GM21390 (cell line): ENCODE results near the gene SPARC.

Experiments
- ATAC-seq: cut with Tn5 transposase; IDR thresholded peaks from one replicate; pipeline ENCODE4 v1.9.1; 2021; ENCODE audit not compliant: unreplicated experiment

SPARC gene

DNA sequence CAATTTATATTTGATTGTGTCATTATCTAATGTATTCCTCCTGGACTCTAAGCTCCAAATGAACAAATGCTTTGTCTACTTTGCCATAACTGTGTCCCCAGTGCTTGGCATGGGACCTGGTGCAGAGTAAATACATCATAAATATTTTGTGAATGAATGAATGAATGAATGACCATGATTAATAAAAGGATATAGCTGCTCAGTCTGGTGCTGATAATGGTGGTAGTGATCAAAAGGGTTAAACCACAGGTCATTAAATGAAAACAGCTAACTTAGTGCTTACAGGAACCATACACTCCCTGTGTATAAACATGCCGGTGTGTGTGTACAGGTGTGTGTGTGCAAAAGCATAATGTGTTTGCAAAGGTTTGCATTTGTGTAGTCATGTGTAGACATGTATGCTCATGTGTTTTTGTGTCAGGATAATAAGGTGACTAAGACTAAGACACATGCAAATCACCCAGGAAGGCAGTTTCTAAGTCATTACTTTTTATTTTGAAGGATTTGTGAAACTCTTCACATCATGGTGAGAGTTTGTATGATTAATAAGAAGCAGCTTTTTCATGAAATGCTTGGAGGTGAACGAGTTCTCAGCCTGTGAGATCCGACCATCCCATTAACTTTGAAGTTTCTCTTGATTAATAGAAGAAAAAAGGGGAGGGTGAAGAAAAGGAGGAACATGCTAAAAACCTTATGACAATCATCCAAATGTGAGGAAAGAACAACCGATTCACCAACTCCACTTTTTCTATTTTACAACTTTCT is 24.6 kb downstream of the SPARC start:
- ATAC-seq: peak; percentile 70

DNA sequence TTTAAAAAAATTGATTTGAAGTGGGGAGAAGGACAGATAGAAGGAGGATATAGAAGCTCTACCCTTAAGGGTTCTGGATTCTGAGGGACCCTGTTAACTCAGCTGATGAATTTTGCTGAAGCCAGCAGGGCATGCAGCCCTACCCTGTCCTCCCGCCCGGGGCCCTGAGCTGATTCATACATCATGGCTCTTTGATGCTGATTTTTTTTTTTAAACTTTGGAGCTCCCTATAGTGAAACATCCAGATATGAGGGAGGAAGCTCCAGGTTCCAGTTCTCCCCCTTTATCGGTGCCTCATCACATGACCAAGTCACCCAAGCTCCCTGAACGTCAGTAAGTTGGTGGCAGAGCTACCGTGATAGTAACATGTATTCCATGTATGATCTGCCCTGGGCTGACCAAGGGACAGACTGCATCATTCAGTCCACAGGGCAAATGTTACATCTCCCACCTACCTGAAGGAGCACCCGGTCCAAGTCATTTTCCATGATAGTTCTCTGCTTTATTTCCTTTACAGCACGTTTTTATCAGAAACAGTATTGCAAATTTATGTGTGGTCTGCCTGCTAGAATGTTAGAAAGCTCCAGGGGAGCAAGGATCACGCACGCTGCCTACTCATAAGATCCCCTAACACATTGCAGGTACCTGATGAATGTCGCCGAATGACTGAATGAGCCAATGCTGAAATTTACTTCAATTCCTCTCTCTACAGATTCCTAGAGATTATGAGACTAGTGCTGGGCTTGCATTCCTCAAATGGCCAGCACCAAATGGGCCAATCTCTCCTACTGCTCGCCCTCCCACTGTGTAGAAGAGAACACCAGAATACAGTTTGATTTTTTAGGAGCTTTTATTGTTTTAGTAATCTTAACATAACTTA is 25.9 kb downstream of the SPARC start:
- no peak for ATAC-seq

DNA sequence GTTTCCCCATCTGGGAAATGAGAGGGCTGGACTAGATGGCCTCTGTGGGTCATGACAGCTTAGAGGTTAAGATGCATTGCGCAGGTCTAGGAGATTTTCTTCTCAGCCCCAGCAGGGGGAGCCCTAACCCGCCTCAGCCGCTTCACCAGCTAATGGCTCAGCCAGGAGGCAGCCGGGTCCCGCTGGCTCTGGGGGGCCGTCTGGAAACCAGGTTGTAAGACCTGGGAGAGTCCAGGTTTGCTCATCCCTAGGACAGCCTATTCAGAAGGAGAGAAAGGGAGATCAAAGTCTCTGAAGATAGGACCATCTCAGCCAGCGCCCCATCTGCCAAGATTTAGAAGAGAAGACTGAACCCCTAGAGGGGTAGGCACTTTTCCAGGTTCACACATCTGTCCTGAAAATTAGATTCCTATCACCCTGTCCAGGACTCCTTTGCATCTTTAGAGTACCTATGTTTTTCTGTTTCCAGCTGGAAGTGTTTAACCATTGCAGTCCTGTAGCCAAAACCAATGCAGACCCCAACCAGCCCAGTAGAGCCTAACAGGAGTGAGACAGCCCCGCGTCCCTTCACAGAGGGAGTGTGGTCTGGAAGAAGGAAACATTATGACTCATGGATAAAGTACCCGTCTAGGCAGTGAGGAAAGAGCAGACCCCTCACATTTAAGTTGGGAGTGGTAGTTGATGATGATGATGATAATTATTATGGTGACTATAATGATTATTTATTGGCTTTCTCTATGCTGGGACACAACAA is 27.5 kb downstream of the SPARC start:
- peak; percentile 45 for ATAC-seq

DNA sequence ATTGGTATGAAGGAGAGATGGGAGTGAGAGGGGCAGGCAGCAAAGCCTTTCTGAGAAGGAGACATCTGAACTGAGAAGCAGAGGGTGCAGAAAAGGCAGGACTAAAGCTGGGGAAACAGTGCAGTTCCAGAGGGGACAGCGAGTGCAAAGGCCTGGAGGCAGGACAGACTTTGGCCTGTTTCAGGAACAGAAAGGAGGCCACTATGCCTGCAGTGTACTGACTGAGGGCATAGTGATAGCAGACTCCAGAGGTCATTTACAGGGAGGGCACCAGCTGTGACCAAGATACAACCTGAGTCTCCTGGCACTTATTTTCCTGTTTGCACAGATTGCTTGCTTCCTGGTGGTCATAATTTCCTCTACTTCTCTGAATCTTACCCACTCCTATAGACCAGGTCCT is 29.6 kb downstream of the SPARC start:
- no peak for ATAC-seq

DNA sequence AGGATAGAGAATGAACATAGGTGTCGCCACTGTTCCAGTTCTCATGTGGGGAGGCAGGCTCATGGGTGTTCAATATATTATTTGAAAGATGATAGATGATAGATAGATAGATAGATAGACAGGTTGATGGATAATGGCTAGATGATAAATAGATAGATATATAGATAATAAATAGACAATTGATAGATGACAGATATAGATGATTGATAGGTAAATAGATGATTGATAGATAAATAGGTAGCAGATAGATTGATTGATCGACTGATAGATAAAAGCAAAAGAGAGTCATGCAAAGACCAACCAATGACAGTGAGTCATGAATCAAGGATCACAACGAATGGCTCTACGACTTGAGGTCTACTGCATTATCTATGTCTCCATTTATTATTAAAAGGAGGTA is 30.4 kb downstream of the SPARC start:
- no peak for ATAC-seq

DNA sequence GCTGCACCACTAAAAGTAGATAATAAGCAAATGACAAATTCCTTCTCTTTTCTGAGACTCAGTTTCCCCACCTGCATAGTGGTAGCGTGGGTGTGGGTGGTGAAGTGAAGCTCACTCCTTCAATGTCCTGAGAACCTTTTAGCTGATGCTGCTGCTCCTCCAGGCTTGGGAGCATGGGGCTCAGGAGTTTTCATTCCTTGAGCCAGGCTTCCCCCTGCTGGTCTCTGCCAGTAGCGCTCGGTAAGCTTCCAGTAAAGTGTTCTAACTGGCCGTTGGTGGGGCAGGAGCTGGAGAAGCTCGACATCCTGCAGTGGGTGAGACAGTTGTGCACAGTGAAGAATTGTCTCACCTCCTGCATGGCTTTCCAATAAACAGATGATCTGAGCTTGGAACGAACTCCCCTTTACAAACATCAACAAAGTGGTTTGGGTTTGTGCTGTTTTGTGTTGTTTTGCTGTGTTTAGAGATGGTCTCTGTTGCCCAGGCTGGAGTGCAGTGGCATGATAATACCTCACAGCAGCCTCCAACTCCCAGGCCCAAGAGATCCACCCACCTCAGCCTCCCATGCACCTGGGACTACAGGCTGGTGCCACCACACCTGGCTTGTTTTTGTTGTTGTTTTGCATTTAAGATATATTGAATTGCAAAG is 34.6 kb downstream of the SPARC start:
- peak; percentile 97 for ATAC-seq

DNA sequence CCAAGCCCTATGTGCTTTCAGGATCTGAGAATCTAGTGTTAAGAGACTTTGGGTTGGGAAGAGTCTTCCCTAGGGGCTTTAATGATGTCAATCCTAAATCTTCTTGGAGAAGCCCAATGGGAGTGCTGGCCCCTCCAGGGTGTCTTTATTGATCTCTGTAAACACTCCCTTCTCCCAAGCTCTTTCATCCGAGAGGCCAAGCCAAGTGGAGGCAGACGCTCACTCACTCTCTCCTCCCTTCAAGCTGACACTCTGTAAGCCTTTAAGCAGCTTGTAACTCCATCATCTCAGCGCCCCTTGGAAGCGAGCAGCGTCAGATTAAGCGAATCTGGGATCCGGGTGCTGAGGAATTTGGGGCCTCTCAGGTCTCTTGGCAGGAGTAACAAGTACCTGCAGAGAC is 37.7 kb downstream of the SPARC start:
- ATAC-seq: no peak

DNA sequence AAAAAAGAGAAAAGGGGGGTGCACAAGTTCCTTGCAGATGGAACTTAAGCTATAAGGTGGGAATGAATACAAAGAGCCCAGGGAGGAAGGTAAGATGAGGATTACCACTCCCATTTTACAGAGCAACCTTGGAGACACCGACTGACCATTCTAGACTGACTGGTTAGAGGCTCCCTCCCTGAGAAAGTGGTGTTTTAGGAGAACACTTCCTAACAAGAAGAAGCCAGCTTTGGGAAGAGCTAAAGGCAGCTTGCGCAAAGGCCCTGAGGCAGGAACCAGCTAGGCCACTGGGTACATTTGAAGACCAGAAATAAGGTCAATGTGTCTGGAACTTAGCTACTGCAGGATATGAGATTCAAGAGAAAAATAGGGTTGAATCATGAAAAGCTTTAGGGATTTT is 38.6 kb downstream of the SPARC start:
- ATAC-seq: no peak

DNA sequence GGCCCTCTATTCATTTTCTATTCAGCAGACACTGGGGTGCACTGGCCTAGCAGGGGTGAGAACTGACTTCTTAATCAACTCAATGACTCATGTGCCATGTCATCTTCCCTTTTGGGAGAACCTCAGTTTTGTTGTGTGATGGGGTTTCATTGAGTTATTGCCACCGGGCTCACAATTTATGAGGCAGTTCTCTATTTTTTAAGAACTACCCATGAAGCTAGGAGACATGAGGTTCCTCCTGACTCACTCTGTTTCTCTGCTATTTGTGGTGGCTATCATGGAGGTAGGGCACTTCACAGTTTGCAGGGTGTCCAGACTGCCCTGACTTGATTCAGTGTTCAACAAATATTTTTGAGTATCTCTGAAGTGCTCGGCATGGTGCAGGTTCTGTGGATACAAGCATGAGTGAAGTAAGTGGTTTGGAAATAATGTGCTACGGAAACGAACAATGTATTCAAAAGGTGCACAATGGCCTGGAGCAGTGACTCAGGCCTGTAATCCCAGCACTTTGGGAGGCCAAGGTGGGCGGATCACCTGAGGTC is 39.3 kb downstream of the SPARC start:
- ATAC-seq: no peak

DNA sequence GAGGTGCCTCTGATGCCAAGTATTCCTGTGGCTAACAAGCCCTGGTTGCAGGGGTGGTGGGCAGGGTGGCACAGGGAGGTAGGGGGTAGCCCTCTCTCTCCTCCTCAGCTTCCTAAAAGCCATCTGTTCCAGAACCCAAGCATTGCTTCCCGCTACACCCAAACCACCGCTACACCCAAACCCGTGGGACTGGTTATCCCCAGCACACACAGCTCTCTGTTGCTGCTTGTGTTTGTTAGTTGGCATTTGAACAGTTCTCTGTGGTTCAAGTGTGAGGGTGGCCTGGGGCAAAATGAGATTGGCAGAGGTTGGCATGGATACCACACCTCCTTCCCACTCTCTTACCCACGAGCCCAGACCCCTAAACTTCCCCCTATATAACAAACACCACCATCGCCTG is 40.4 kb downstream of the SPARC start:
- no peak for ATAC-seq

DNA sequence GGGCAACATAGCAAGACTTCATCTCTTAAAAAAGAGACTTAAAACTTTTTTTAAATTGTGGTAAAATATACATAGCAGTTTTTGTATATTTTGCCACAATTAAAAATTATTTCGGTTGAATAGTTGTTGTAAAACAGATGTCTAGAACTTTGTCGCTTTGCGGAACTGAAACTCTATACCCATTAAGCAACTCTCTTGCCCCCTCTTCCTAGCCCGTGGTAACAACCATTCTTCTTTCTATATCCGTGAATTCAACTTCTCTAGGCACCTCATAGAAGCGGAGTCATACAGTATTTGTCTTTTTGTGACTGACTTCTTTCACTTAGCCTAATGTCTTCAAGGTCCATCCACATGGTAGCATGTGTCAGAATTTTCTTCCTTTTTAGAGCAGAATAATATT is 43.3 kb downstream of the SPARC start:
- no peak for ATAC-seq

DNA sequence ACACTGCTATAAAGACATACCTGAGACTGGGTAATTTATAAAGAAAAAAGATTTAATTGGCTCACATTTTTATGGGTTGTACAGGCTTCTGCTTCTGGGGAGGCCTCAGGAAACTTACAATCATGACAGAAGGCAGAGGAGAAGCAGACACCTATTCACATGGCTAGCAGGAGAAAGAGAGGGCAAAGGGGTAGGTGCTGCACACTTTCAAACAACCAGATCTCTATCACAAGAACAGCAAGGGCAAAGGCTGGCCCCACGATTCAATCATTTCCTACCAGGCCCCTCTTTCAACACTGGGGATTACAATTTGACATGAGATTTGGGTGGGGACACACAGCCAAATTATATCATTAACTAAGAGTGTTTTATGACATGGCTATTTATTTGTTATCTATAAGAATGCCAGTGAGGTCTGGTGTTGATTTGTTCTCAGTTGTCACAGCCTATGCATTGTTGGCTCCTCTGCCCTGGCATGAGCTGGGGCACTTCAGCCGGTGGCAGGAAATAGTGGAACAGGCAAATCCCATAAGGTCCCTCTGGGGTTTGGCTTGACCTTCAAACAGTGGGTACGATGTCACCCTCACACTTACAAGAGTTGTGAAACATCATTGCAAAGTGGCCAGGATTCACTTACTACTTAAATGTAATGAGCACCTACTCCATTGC is 44.1 kb downstream of the SPARC start:
- ATAC-seq: no peak

DNA sequence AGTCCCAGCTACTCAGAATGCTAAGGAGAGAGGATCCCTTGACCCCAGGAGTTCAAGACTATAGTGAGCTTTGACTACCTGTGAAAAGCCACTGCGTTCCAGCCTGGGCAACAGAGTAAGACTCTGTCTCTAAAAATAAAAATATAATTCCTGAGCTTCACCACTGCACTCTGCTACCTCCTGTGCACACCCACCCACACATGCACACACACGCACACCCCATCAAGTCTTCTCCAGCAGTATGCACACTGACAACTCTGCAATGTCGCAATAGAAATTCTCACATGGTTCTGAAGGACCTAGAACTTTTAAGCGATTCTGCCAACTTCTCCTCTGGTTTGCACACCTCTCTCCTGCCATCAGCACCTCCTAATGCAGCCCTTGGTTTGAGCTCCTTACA is 48.1 kb downstream of the SPARC start:
- ATAC-seq: no peak

DNA sequence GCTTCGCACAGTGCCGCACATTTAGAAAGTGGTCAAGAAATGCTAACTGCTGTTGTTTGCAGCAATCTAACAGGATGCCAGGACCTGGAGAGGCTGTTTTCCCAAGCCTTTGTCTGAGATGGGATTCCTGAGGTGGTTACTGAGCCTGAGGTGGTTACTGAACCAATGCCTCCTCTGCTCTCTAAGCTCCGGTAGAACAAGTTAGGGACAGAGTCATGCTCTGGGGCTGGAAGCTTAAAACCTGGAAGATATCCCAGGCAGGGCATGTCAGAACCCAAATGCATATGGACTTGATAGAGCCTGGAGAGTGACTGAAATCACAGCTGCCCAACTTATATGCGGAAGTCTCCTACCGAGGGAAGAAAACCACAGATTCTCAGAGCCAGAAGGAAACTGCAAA is 49.0 kb downstream of the SPARC start:
- ATAC-seq: no peak

DNA sequence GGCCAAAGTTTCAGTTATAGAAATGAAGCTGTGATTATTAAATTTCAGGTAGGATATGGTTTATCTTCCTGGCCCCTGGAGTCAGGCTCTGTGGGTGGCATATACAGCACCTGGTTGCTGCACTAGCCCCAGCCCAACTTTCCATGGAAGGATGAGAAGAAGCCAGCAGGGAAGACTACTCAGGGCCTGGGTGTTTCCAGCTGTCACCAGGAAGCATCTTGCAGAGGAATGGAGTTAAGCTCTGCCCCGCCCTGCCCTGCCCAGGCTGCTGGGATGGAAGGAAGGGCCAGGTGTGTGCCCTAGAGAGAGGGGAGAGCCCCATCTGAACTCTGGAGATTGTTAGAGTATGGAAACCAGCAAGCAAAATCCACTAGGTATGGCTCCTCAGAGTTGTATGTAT is 52.8 kb downstream of the SPARC start:
- ATAC-seq: no peak

DNA sequence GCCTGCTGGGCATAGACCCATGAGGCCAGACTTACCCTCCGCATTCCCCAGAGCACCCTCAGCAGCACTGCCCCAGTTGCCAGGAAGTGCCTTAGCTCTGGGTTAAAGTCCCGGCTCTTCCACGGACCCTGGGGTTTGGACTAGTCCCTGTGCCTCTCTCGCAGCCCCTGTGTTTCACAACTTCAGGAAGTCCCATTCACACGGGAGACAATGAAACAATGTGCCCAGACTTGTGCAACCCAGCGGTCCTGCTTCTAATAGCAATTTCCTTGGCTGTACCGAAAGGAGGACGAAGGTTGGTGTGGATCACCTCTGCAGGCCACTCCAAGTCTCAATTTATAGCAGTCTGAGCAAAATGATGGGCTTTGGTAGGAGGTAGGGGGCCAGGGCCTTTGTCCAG is 53.8 kb downstream of the SPARC start:
- ATAC-seq: no peak

DNA sequence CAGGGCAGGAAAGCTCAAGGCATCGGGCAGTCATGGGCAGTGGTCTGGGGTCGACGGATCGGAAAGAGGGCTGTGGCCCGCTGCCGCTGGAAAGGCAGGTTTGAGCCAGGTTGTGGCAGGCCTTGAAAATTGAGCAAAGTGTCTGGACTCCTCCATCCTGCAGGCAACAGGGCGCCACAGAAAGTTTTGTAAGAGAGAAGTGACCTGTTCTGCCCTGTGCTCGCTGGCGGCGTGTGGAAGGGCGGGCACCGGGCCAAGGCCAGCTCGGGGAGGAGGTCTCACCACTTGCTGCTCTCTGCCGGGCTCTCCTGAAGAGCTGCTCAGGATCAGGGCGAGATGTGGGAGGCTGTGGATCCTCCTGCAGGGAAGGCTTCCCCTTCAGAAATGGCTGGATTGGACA is 54.2 kb downstream of the SPARC start:
- ATAC-seq: no peak

DNA sequence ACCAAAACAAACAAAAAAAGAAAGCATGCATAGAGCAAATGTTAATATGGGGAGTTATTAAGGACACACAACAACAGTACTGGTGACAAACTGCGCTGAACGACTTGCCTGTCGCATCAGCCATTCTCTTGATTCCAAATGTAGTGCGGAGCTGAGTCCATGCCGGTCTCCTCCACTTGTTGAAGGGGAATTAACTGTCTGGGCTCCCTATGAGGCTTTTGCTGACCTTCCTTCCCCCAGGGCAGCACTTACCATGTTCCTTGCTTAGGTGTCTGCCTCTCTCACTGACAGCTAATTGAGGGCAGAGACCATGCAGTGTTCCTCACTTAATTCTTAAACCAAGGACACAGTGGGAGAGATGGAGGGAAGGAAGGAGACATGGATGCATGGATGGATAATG is 54.8 kb downstream of the SPARC start:
- ATAC-seq: no peak

DNA sequence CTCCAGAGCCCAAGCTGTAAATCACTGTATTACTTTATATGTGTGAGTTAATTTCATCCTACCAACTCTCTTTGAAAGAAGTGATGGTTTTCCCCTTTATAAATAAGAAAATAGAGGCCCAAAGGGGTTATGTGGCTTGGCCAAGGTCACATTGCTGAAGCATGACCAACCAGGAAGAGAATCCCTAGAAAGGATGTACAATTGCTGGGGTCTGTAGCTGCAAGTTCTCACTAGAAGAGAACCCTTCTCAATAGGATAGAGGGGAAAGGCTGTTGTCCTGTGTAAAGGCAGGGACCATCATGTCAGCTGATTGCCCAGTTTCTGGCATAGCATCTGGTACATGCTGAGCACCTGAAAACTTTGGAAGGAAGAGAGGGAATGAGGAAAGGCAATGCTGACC is 56.6 kb downstream of the SPARC start:
- no peak for ATAC-seq

DNA sequence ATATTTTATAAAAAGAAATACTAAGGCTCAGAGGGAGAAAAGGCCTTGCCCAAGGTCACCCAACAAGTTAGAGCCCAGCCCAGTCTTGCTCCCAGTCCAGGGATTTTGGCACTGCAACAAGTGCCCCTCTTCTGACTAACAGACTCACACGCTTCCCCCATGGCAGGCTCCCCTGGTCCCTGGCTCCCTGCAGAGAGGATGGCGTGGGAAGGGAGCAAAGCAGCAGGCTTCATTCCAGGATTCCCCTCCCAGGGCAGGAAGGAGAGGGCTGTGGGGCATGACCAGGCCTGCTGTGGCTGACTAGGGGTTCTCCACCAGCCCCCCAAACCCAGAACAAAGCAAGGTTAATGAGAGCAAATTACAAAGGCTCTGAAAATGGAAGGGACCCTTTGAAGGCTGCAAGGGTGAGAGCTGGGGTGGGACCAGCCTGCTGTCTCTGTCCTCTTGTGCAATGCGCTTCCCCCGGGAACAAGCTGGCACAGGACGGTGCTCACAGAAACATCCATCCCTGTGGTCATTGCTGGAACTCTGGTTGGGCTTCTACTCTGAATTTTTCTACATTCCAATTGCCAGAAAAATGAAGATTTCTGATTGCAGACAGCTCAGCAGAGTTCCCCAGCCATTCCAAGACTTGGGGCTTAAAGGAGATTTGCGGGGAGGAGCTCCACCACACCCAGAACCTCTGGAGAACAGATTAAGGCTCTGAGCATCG is 58.4 kb downstream of the SPARC start:
- ATAC-seq: no peak
